IPS-NIHi11 (cell line): ENCODE data around the gene DNM2.
A peak's percentile ranks its signal among the peaks of the same experiment; 100 is the strongest.
"Not testable (repeated sequence)": the region's sequence is repeated elsewhere in the genome, so short reads cannot be mapped to it uniquely, and the experiment has no call there.

Experiments
- DNase-seq: peaks from one replicate; pipeline ENCODE4 v3.0.0; 2012; ENCODE audit warnings: mixed read lengths, low spot score

DNM2 gene

DNA sequence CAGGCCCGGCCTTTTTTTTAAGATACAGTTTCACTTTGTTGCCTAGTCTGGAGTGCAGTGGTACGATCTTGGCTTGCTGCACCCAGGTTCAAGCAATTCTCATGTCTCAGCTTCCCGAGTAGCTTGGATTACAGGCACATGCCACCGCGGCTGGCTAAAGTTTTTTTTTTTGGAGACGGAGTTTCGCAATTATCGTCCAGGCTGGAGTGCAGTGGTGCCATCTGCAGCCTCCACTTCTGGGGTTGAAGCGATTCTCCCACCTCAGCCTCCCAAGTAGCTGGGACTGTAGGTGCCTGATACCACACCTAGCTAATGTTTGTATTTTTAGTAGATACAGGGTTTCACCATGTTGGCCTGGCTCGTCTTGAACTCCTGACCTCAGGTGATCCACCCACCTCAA is 148.6 kb downstream of the DNM2 start:
- DNase-seq = no peak

DNA sequence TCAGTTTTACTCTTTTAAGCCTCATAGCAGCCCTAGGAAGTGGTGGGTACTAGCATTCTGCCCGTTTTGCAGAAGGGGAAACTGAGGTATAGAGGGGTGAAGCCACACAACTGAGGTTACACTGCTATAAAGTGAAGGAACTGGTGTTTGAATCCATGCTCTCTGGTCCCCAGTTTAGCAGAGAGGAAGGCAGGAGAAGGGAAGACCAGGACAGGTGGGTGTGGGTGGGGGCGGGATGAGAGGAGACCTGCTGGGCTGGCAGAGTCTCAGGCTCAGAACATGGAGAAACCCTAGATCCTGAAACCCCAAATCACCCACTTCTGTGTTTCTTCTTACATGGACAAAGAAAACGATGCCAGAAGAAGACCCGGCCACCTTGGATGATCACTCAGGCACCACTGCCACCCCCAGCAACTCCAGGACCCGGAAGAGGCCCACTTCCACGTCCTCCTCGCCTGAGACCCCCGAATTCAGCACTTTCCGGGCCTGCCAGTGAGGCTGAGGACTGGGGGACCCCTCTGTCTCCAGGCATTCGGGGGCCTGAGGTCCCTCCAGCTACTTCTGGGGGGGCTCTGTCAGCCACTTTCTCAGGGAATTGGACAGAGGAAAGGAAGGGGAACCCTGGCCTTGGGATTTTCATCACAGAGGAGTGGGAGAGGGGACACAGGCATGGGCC is 151.1 kb downstream of the DNM2 start:
- DNase-seq = no peak

GRCh38 chr19:10869872-10870311 is 152.0 kb downstream of the DNM2 start:
- DNase-seq = not testable (repeated sequence)

GRCh38 chr19:10870501-10870954 is 152.6 kb downstream of the DNM2 start:
- no peak for DNase-seq

DNA sequence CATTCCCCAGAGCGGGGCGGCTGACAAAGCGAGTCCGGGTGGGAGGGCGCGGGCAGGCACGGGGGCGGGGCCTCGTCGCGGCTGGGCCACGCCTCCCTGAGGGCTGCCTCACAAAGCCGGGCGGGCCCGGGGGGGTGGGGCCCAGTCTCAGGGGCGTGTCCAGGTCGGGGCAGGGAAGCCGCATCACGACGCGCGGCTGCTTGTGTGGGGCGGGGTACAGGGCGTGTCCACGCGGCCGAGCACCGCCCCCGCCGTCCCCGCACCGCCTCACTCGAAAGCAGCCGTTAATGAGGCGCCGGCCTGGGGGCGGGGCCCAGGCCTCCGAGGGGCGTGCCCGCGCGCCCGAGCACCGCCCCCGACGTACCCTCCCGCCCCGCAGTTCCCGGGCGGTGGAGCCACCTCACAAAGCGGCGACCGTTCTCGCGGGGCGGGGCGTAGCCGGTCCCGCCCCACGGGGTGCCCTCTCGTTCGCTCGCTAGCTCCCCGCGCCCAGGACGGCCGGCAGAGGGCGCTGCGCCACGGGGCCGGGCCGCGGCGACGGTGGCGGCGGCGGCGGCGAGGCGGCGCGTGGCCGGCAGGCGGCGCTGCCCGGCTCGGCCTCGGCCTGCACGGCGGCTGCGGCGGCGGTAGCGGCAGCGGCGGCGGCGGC is 153.2 kb downstream of the DNM2 start, which contains the start of gene CARM1:
Gene CARM1, plus strand, starts transcription at position 599 of the 649 bp plus-strand sequence. CDS start 150 bp downstream, outside the sequence.
- peak; percentile 97 for DNase-seq

DNA sequence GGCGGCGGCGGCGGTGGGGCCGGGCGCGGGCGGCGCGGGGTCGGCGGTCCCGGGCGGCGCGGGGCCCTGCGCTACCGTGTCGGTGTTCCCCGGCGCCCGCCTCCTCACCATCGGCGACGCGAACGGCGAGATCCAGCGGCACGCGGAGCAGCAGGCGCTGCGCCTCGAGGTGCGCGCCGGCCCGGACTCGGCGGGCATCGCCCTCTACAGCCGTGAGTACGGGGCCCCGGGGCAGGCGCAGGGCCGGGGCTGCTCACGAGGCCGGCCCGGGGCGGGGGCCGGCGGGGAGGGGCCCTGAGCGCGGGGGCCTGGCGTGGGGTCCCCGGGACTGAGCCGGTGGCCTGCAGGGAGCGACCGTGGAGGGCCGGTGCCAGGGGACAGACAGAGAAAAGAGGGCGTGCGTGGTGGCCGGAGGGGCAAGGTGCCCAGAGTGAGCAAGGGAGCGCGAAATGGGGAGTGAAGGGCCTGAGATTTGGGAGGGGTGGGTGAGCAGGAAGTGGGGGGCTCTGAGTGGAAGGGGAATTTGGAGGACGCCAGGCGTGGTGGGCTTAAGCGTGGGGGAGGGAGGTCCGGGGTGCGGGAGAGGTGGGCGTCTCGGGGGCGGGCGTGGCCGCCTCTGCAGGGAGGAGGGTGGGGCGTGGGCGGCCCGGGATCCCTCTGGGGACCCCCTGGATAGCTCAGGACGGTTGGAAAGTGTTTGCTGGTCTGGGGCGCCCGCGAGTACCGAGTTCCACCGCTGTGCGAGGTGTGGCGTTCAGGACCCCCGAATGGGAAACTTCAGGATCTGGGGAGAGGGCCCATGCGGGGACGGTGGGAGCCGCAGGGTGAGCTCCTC is 154.0 kb downstream of the DNM2 start:
- DNase-seq = peak; percentile 59

DNA sequence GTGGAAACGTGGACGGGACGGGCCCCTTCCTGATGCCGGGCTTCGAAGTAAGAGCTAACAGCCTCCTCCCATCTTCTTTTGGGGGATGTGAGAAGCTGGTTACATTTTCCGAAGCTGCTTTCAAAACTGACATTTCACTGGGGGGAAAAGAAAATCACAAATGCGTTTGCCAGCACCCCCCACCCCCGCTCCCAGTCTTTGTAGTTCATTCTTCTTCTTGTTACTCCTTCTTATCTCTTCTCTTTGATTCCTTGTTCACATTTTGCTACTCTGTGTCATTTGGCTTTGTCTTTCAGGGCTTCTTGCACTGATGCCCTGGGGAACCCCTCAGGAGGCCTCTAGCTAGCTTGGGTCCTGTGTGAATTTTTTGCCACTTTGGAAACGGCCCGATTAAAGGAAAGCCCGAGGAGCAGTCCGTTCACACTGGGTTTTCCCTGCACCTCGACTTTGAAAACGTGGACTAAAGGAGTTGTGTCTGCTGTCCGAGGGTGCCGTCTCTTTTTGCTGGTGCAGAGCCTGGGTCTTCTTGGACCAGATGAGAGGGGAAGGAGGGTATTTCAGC is 154.7 kb downstream of the DNM2 start:
- DNase-seq = no peak

DNA sequence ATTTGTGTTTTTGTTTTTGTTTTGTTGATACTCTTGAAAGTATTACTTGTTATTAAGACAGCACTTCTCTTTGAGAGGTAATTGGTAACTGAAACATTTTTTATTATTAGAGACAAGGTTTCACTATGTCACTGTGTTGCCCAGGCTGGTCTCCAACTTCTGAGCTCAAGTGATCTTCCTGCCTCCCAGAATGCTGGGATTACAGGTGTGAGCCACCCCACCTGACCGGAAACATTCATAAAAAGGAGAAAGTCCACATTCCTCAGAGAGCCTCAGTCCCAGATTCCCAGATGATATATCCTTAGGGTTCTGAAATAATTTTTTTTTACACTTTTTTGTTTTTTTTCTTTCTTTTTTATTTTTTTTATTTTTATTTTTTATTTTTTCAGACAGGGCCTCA is 156.1 kb downstream of the DNM2 start:
- DNase-seq = no peak

- DNase-seq = no peak
These were observed 158.8 kb downstream of the DNM2 start for GRCh38 chr19:10876459-10877240.

DNA sequence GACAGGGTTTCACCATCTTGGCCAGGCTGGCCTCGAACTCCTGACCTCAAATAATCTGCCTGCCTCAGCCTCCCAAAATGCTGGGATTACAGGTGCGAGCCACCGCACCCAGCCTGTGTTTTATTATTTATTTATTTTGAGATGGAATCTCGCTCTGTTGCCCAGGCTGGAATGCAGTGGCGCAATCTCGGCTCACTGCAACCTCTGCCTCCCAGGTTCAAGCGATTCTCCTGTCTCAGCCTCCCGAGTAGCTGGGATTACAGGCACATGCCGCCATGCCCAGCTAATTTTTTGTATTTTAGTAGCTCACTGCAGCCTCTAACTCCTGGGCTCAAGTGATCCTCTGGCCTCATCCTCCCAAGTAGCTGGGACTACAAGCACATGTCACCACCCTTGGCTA is 159.7 kb downstream of the DNM2 start:
- DNase-seq = not testable (repeated sequence)

GRCh38 chr19:10878253-10878652 is 160.4 kb downstream of the DNM2 start:
- DNase-seq = no peak
